ENCODE data around the gene ZBTB17. TPM values are rescaled to one million over a fixed set of nuclear protein-coding genes. Genes with fewer than 3 reads are reported as not detected.

ZBTB17 gene
- total and polyA plus RNA-seq, 9 donors = 3.7 to 45.7 (median 29.8) TPM

GRCh38 chr1:15952317-15953258 is 23.3 kb downstream of the ZBTB17 start:
- intact Hi-C loops (cut with DNase I) = no loop called here
- Histone ChIP-seq H3K4me1 (ENCODE audit: insufficient read depth) (peaks cover 36% of the 10 kb centered on the region), H3K9me3 (no peaks in the 10 kb centered on the region), H3K27ac (peak overlapping the region in 1 of 2 donors; percentile 99), H3K27me3 (no peaks in the 10 kb centered on the region), H3K4me3 (no peak overlapping the region), H3K36me3 (no peaks in the 10 kb centered on the region)
- DNase-seq = peak in 2 of 5 donors; percentile 46 to 55
- 79 to 85% (median 83%) methylated on average over 27 of the region's 27 CpGs for WGBS, 3 donors
- no peak for TF ChIP-seq CTCF (IDR thresholded peaks at IDR 0.05)
- no peak for TF ChIP-seq POLR2A (IDR thresholded peaks at IDR 0.05)
- TF ChIP-seq EP300 (IDR thresholded peaks at IDR 0.05) = no peak

GRCh38 chr1:15951341-15952153 is 24.4 kb downstream of the ZBTB17 start:
- TF ChIP-seq POLR2A (IDR thresholded peaks at IDR 0.05) (no peak), CTCF (IDR thresholded peaks at IDR 0.05) (no peak), EP300 (IDR thresholded peaks at IDR 0.05) (no peak)

GRCh38 chr1:15950763-15951295 is 25.1 kb downstream of the ZBTB17 start:
- no peaks in the 10 kb centered on the region for H3K9me3 ChIP-seq
- H3K27ac ChIP-seq = peak overlapping the region; percentile 90 to 99
- H3K4me1 ChIP-seq (ENCODE audit: insufficient read depth) = peaks cover 36% of the 10 kb centered on the region
- no peaks in the 10 kb centered on the region for H3K36me3 ChIP-seq
- H3K27me3 ChIP-seq = no peaks in the 10 kb centered on the region
- intact Hi-C loops (cut with DNase I) = no loop called here
- no peak overlapping the region for H3K4me3 ChIP-seq
- peak in 3 of 5 donors; percentile 68 to 77 (median 70) for DNase-seq
- 28 to 34% (median 28%) methylated on average over 10 of the region's 10 CpGs for WGBS, 3 donors
- no peak for TF ChIP-seq POLR2A (IDR thresholded peaks at IDR 0.05)
- TF ChIP-seq EP300 (IDR thresholded peaks at IDR 0.05) = no peak
- no peak for TF ChIP-seq CTCF (IDR thresholded peaks at IDR 0.05)

More at GRCh38 chr1:15951341-15952153, 24.4 kb downstream of the ZBTB17 start:
- H3K4me1 ChIP-seq (ENCODE audit: insufficient read depth) = peaks cover 36% of the 10 kb centered on the region
- peak in 3 of 5 donors; percentile 61 to 67 (median 65) for DNase-seq
- no peaks in the 10 kb centered on the region for H3K36me3 ChIP-seq
- WGBS, 3 donors = 40 to 44% (median 42%) methylated on average over 23 of the region's 23 CpGs
- H3K9me3 ChIP-seq = no peaks in the 10 kb centered on the region
- no peaks in the 10 kb centered on the region for H3K27me3 ChIP-seq
- peak overlapping the region; percentile 90 to 99 for H3K27ac ChIP-seq
- intact Hi-C loops (cut with DNase I) = no loop called here
- H3K4me3 ChIP-seq = no peak overlapping the region

GRCh38 chr1:15950302-15950701 is 25.6 kb downstream of the ZBTB17 start:
- Histone ChIP-seq H3K27ac (peak overlapping the region; percentile 90 to 99), H3K36me3 (no peaks in the 10 kb centered on the region), H3K9me3 (no peaks in the 10 kb centered on the region), H3K4me1 (ENCODE audit: insufficient read depth) (peaks cover 36% of the 10 kb centered on the region), H3K27me3 (no peaks in the 10 kb centered on the region), H3K4me3 (peak overlapping the region; percentile 31)
- 85 to 91% (median 89%) methylated on average over 4 of the region's 4 CpGs for WGBS, 3 donors
- DNase-seq = no peak
- TF ChIP-seq POLR2A (IDR thresholded peaks at IDR 0.05) (no peak), EP300 (IDR thresholded peaks at IDR 0.05) (no peak), CTCF (IDR thresholded peaks at IDR 0.05) (no peak)
- intact Hi-C loops (cut with DNase I) = no loop called here
